Activated T-helper 1 cell treated with Interleukin-2 at 50 U/mL for 16 hours (primary cell): Measurements from ENCODE around the gene MET.
"Not testable (repeated sequence)": the region's sequence is repeated elsewhere in the genome, so short reads cannot be mapped to it uniquely, and the experiment has no call there.

ENCODE experiments used
- DNase-seq: peaks from one replicate; pipeline ENCODE4 v3.0.0-alpha.2; 2020; ENCODE audit warnings: low read depth

MET gene

DNA sequence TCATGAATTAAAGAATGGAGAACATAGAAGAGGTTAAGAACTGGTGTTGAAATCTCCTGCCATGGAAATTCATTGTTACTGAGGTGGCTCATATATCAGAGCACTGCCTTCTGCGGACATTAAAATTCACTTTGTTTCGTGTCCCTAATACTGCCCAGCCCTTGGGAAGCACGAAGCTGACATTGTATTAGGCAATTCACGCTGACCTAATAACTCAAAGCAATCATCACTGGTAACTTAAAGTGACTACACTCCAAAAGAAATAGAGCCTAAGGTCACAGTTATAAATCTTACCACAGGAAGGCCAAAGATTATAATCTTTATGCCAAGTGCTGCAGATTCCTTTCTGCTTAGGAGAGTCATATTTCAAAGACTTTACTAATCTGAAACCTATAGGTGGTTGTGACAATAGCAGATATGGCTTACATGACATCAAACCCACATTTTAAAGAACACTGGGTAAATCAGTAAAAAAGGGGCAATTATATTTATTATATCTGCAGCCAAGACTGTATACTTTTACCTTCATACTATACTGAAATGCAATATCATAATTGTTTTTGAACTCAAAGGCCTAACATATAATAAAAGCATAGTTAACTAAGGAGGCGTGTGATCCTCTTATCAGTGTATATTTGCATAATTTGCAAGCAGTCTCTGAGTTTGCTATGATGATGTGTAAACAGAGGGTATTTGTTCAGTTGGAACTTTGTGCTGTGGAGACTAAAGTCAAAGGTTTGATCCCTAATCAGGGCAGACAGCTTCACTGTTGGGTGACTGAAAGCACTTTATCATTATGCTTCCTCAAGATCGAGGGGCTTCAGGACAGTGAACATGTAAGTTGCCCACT lies 138.5 kb downstream of the MET start:
- no peak for DNase-seq

DNA sequence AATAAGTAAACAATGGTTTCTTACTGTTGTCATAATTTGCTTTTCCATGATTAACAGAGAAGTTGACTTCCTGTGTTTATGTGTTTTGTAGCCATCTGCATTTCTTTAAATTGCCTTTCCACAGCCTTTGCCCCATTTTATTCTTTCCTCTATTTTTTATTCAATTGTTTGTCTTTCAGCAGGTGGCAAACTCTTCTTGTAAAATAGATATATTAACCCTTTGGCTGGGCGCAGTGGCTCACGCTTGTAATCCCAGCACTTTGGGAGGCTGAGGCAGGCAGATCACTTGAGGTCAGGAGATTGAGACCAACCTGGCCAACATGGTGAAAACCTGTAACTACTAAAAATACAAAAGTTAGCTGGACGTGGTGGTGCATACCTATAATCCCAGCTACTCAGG lies 139.8 kb downstream of the MET start:
- no peak for DNase-seq

DNA sequence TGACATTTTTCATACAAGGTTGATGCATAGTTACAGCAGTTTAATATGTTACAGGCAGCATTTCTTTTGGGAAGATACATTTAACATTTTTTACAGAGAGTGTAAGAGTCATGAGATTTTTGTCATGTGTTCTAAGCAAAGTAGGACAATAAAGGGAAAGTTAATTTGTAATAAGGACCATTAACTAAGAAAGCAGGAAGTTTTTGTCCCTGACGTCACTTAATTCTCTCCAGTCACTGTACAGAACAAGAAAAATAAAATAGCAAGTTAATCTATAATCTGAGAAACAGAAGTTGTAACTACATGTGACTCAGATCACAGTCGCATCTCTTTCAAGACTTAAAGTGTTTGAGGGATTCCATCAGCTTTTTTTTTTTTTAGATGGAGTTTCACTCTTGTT lies 140.9 kb downstream of the MET start:
- no peak for DNase-seq

DNA sequence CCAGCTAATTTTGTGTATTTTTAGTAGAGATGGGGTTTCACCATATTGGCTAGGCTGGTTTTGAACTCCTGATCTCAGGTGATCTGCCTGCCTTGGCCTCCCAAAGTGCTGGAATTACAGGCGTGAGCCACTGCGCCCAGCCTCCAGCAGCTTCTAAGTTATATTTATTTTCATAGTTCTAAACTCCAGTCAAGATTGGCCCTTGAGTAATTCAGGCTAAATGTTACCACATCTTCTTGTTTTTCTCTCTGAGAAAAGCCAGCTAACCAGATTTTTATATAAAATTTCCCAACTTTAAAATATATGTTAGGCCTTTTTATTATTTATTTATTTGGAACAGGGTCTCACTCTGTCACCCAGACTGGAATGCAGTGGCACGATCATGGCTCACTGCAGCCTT lies 141.4 kb downstream of the MET start:
- not testable (repeated sequence) for DNase-seq

DNA sequence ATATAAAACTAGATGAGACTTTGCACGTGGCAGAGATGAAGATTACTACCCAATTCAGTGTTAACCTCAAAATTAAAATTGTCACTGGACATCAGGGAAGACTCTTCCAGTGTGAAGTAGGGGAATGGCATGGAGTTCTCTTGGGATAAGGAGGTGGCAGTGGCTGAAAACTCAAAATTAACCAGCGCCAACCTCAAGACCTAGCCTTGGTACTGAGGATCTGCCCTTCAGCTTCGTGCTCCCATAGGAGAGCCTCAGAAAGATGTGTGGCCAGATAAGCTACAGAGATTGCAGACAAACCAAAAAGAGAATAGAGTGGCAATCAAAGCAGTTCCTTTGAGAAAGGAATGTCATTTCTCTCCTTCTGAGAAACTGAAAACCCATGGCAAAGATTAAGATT lies 143.0 kb downstream of the MET start:
- DNase-seq: no peak

DNA sequence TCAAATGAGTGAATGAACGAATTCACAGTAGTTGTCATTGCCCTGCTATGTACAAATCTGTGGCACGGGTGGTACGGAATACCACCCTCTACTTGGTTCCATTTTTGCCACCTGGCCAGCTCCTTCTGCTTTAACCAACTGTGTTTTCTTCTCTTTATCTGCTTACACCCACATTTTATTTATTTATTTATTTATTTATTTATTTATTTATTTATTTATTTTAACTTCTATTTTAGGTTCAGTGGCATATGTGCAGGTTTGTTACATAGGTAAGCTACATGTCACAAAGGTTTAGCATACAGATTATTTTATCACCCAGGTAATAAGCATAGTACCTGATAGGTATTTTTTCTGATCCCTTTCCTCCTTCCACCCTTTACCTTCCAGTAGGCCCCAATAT lies 148.2 kb downstream of the MET start:
- DNase-seq: no peak

DNA sequence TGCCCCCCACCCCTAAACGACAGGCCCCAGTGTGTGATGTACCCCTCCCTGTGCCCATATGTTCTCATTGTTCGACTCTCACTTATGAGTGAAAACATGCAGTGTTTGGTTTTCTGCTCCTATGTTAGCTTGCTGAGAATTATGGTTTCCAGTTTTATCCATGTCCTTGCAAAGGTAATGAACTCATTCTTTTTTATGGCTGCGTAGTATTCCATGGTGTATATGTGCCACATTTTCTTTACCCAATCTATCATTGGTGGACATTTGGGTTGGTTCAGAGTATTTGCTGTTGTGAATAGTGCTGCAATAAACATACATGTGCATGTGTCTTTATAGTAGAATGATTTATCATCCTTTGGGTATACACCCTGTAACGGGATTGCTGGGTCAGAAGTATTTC lies 149.7 kb downstream of the MET start:
- not testable (repeated sequence) for DNase-seq

DNA sequence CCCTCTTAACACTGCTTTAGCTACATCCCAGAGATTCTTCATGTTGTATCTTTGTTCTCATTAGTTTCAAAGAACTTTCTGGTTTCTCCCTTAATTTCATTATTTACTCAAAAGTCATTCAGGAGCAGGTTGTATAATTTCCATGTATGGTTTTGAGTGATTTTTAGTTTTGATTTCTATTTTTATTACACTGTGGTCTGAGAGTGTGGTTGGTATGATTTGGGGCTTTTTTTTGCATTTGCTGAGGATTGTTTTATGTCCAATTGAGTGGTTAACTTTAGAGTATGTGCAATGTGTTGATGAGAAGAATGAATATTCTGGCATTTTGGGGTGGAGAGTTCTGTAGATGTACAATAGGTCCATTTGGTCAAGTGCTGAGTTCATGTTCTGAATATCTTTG lies 152.5 kb downstream of the MET start:
- no peak for DNase-seq

DNA sequence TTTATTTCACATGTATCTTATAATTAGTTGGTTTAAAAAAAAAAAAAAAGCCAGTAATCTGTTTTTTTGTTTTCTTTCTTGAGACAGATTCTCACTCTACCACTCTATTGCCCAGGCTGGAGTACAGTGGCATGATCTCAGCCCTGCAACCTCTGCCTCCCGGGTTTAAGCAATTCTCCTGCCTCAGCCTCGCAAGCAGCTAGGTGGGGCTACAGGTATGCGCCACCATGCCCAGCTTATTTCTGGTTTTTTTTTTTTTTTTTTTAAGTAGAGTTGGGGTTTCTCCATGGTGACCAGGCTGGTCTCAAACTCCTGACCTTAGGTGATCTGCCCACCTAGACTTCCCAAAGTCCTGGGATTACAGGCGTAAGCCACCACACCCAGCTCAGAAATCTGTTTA lies 156.3 kb downstream of the MET start:
- DNase-seq: no peak

DNA sequence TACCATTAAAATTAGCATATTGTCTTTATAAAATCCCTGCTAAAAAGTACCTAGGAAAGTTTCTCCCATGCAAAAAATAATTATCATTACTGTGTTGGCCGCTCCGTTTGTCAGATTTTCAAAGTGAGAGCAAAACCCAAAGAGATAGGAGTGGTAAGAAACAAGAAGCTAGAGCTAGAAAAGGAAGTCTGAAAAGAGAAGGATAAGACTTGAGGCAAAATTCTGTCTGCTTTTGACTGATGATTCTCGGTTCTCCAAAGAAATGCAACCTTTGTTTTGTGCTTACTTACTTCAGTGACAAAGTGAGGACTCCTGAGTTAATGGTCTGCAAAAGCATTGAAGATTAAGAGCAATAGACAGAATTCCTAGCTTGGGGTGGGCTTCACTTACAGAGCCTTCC lies 157.0 kb downstream of the MET start:
- DNase-seq: no peak

DNA sequence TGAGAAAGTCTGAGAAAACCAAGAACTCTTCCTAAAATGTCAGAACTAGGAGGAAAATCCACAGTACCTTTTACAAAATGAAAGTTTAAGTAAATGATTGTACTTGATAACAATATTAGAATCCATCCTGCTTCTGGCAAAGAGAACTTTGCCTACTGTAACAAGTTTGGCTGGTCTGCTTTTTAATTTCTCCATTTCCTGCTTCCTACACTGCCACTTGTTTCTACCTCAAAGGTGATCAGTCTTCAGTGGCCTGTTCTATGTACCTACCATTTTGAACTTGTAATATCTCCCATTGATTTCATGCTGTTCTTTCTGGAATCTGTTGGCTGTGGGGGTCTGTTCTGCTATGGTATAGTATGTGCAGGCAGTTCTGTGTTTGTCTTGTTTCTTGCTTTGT lies 157.5 kb downstream of the MET start:
- no peak for DNase-seq

DNA sequence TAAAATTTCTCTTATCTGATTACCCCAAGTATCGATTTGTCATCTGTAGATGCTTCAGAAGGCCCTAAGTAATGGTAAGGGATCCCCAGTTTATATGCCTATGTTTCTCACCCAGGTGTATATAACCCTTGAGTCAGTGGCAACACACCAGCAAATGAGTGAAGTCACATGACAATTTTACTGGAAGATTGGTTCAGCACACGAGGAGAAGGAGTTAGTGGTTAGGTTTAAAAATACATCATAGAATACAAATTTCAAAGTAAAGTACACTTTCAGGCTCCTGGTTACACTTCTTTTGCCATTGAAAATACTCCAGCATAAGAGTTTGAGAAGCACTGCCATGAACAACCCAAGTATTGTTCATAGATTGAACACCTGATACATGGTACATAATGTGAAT lies 160.7 kb downstream of the MET start:
- no peak for DNase-seq

DNA sequence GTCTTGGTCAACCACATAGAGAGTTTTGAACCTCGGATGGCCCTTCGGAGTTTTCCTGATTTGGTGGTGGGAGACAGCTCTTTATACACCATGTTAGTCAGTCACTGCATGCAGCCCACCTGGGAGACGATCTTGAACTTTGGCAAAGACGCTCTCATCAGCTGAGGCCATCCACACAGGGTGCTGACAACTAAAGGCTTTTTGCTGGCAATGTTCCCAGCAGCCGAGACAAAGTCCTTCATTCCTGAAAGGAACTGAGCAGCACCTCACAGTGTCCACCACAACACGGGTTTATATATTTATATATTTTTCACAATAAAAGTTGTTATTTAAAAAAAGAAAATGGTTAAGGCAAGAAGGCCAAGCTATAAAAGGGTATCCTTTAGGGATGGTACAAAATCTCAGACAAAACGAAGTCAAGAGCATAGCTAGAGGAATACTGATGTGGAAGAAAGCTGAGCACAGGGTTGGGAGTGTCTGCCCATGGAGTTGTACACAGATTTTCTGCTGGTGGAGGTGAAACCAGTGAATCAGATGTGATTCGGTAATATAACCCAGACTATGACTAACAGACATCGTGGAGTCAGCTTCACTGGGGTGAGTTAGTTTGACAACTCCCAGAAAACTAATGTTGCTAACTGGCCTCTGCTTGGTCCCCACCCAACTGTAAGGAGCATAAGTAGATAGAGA lies 163.0 kb downstream of the MET start:
- no peak for DNase-seq

DNA sequence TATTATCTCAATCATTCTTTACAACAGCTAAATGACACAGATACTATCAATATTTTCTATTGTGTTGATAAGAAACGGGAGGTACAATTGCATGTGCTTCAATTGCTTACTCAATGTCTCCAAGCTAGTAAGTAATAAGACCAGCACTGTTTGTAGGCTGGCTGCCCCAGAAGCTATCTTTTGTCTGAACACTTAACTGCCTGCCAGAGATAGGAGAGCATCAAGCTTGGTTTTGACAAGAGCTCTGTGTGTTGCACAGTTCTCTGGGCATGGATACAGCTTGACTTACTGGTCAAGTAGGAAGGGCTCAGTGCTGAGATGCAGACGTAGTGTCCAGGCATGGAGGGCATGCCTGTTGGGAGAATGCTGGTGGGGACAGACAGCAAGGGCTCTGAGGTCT lies 164.1 kb downstream of the MET start:
- DNase-seq: no peak

DNA sequence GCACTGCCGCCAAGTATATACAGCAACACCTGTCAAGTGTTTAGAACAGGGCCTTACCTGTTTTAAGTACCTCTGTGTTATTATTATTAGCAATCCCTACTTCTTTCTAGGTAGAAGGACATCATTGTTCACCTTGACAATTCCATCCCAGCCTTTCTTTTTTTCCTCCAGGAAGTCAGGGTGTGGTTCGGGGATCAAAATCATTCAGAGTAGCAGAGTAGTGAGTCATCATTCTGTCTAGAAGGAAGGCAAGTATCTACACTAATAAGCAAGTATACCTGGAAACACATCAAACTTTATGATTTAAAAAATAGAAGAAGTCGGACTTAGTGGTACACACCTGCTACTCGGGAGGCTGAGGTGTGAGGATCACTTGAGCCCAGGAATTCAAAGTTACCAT lies 164.9 kb downstream of the MET start:
- DNase-seq: no peak

DNA sequence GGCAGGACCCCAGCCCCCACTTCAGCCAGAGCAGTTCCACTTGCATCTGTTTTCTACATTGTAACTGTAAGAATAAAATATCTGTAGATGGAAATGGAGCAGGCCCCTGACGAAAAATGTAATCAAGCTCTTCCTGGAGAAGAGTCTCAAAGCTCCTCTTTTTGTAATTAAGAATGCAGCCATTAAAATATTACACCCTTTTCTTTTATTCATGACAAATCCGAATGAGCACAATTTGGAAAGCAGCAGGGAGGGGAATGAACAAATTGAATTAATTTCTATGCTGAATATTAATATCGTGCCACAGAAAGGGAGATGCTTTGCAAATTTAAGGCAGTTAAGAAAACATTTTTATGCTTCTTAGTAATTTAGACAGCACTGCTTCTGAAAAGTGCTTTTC lies 165.6 kb downstream of the MET start:
- DNase-seq: no peak

DNA sequence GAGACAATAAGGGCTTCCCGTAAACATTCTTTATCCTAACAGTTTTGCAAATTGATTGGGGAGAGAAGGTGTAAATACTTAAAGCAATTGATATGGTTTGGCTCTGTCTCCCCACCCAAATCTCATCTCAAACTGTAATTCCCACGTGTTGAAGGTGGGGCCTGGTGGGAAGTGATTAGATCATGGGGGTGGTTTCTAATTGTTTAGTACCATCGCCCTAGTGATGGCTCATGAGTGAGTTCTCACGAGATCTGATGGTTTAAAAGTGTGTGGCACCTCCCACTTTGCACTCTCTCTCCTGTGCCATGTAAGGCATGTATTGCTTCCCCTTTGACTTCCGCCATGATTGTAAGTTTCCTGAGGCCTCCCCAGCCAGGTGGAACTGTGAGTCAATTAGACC lies 168.3 kb downstream of the MET start:
- DNase-seq: no peak

DNA sequence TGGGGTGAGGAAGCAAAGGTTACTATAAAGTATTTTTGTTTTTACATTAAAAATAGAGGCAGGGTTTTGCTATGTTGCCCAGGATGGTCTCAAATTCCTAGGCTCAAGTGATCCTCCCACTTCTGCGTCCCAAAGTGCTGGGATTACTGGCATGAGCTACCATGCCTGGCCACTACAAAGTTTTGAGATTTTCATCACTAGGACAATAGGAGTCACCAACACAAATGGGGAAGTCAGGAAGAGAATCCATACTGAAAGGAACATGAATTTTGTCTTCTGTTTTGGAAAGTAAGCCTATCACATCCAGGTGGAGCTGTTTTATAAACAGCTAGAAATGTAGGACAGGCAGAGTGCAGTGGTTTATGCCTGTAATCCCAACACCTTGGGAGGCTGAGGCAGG lies 170.4 kb downstream of the MET start:
- no peak for DNase-seq

DNA sequence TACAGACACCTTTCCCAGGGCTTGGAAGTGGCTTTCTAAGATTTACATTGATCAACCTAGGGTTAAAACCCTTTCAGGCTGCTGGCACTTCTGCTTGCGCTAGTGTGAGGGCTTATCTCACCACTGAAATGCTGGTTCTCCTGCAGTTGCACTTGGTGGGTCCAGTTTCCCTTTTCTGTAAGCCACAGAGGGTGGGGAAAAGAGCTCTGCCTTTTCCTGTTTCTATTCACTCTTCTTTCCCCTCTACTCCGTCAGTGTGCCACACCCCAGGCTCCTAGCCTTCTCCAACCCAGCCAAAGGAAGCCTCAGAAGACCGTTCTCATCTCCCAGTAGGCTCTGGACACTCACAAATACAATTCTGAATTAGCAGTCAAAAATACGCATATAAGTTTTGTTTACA lies 171.4 kb downstream of the MET start:
- no peak for DNase-seq
